ENCODE measurements around the gene KCNH3. TPM values are rescaled to one million over a fixed set of nuclear protein-coding genes. Genes with fewer than 3 reads are reported as not detected.

The KCNH3 gene
- total and polyA plus RNA-seq, 10 of the 15 experiments (the other 5 are each of a cell fraction or from before 2014, with no cell fraction given): 0.03 to 0.45 (median 0.08) TPM; not detected in 5

DNA sequence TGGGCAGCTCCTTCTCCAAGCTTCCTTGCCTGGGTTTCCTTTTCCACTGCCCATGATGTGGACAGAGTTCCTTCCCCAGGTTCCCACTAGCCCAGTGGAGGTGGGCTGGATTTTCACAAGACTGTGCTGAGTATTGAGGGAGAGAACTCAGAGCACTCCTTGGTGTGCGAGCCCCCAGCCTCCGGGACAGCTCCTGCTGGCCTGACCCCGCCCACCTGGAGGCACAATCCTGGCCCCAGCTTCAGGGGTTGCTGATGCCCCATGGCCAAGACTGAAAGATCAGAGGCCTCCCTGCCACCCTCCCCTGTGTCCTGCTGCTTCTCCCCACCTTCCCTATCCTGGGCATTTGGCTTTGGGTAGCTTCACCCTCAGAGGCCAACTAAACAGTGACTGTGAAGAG lies 7.7 kb downstream of the KCNH3 start:
- H3K9me3 ChIP-seq (replicated peaks; ENCODE audit: control insufficient read depth, insufficient read depth, low read length): no peaks in the 10 kb centered on the region
- BruUV-seq (replicated peaks): no TSS peak
- no peaks in the 10 kb centered on the region; the same call in 1 of the 2 replicates for H3K4me1 ChIP-seq (ENCODE audit: control insufficient read depth, insufficient read depth, low read length)
- FAIRE-seq (no peak), ATAC-seq (no peak), DNase-seq (ENCODE audit: low read depth, low spot score) (no peak)
- RAD21 ChIA-PET (ENCODE audit: unreplicated experiment): no interaction called here
- SMC1A ChIA-PET (ENCODE audit: uncharacterized antibody, unreplicated experiment): interaction anchor here (0.6 kb wide), 1 partner anchor 30 kb away, joined by 3 read pairs; no protein-coding TSS in a partner anchor
- no peaks in the 10 kb centered on the region for H3K36me3 ChIP-seq (ENCODE audit: control insufficient read depth in 2 of 2, insufficient read depth in 2 of 2, low read length in 1 of 2)
- H3K27ac ChIP-seq (ENCODE audit: control insufficient read depth, insufficient read depth): no peak overlapping the region
- peaks cover 0 to 9% of the 10 kb centered on the region in 2 experiments; a peak in 3 of 4 replicates for H3K27me3 ChIP-seq (replicated peaks in 1 of 2; ENCODE audit: control insufficient read depth in 2 of 2, insufficient read depth in 2 of 2, low read length in 1 of 2)
- WGBS (ENCODE audit: insufficient coverage, insufficient replicate concordance, low lambda C conversion rate, missing lambda C conversion rate): 59% methylated on average over 3 of the region's 3 CpGs
- POLR2A ChIA-PET: no interaction called here
- H3K4me2 ChIP-seq (ENCODE audit: control insufficient read depth, insufficient read depth): no peak overlapping the region
- no peak overlapping the region for H3K9ac ChIP-seq (ENCODE audit: control insufficient read depth, insufficient read depth, low read length)
- TF ChIP-seq ZNF217 (IDR thresholded peaks at IDR 0.05): no peak
- TF ChIP-seq MEF2A (IDR thresholded peaks at IDR 0.05; ENCODE audit: insufficient read depth, low read depth, low read length): no peak
- no peak for TF ChIP-seq EED (IDR thresholded peaks at IDR 0.05; ENCODE audit: low read depth)
- intact Hi-C loops (cut with micrococcal nuclease; ENCODE audit: unreplicated experiment): no loop called here
- H3K79me2 ChIP-seq (ENCODE audit: control insufficient read depth, insufficient read depth, low read length): no peaks in the 10 kb centered on the region
- H4K20me1 ChIP-seq (ENCODE audit: control insufficient read depth, insufficient read depth): no peaks in the 10 kb centered on the region
- in situ Hi-C loops (cut with MboI): no loop called here
- CTCF ChIA-PET: interaction anchor here (1.5 kb wide), 1 partner anchor 35 kb away, joined by 3 read pairs; no protein-coding TSS in a partner anchor
- H3K4me3 ChIP-seq: no peak overlapping the region
- no peak overlapping the region for H2AFZ ChIP-seq (ENCODE audit: control insufficient read depth, low read depth, low read length)

DNA sequence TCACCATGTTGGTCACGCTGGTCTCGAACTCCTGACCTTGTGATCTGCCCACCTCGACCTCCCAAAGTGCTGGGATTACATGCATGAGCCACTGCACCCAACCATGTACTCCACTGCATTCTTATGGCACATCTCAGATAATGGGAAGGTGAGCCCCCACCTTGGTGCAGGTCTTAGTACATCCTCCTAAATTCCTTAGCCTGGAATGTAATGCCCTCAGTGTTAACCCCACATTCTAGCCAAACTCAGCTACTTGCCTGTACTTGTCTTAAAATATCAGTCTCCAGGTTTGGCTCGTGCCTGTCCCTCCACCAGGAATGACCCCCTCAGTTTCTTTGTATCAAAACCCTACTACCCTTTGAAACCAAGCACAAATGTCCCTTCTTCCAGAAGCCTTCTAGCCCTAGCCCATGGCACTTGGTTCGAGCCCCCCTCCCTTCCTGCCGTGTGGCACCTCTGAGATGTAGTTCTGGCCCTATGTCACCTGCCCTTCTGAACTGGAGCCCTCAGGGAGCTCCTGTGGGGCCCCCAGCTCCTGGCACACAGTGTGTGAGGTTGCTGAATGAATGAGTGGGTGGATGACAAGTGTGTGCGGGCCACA lies 8.4 kb downstream of the KCNH3 start:
- WGBS (ENCODE audit: insufficient coverage, insufficient replicate concordance, low lambda C conversion rate, missing lambda C conversion rate): 2% methylated on average over 7 of the region's 7 CpGs
- Histone ChIP-seq H3K27me3 (replicated peaks in 1 of 2; ENCODE audit: control insufficient read depth in 2 of 2, insufficient read depth in 2 of 2, low read length in 1 of 2) (peaks cover 0 to 12% of the 10 kb centered on the region in 2 experiments; a peak in 3 of 4 replicates), H3K36me3 (ENCODE audit: control insufficient read depth in 2 of 2, insufficient read depth in 2 of 2, low read length in 1 of 2) (no peaks in the 10 kb centered on the region)

More for the DNA sequence above, 8.4 kb downstream of the KCNH3 start:
- H3K4me2 ChIP-seq (ENCODE audit: control insufficient read depth, insufficient read depth): no peak overlapping the region
- ChIA-PET POLR2A (no interaction called here), SMC1A (ENCODE audit: uncharacterized antibody, unreplicated experiment) (no interaction called here), CTCF (interaction anchor here (1.5 kb wide), 1 partner anchor 35 kb away, joined by 3 read pairs; no protein-coding TSS in a partner anchor), RAD21 (ENCODE audit: unreplicated experiment) (interaction anchor here (0.7 kb wide), 1 partner anchor 9 kb away, joined by 3 read pairs; the partner anchor contains the start of gene KCNH3)
- no peak overlapping the region for H3K27ac ChIP-seq (ENCODE audit: control insufficient read depth, insufficient read depth)
- no peaks in the 10 kb centered on the region for H3K79me2 ChIP-seq (ENCODE audit: control insufficient read depth, insufficient read depth, low read length)
- no peaks in the 10 kb centered on the region for H4K20me1 ChIP-seq (ENCODE audit: control insufficient read depth, insufficient read depth)
- no peaks in the 10 kb centered on the region; the same call in 1 of the 2 replicates for H3K4me1 ChIP-seq (ENCODE audit: control insufficient read depth, insufficient read depth, low read length)
- in situ Hi-C loops (cut with MboI): no loop called here
- H3K9ac ChIP-seq (ENCODE audit: control insufficient read depth, insufficient read depth, low read length): no peak overlapping the region
- H3K9me3 ChIP-seq (replicated peaks; ENCODE audit: control insufficient read depth, insufficient read depth, low read length): no peaks in the 10 kb centered on the region
- no peak overlapping the region for H2AFZ ChIP-seq (ENCODE audit: control insufficient read depth, low read depth, low read length)
- no TSS peak for BruUV-seq (replicated peaks)
- DNase-seq (ENCODE audit: low read depth, low spot score) (no peak), FAIRE-seq (no peak), ATAC-seq (no peak)
- TF ChIP-seq STAT1 (conservative IDR thresholded peaks at IDR 0.05): no peak
- TF ChIP-seq BHLHE40 (IDR thresholded peaks at IDR 0.05; ENCODE audit: borderline replicate concordance in 1 of 2, low read depth in 2 of 2, low read length in 1 of 2): no peak
- no peak for TF ChIP-seq MXI1 (IDR thresholded peaks at IDR 0.05; ENCODE audit: low read depth, low read length)
- intact Hi-C loops (cut with micrococcal nuclease; ENCODE audit: unreplicated experiment): no loop called here
- no peak overlapping the region for H3K4me3 ChIP-seq
